TTC549 (cell line): ENCODE results near the gene PCDHGA3.
"Not testable (repeated sequence)": the region's sequence is repeated elsewhere in the genome, so short reads cannot be mapped to it uniquely, and the experiment has no call there.

ENCODE experiments used
- FAIRE-seq: peaks from 2 replicates; lab custom pipeline; 2012; peaks lifted over from hg19 to GRCh38; lab: Jason Lieb, UNC

Gene PCDHGA3

GRCh38 chr5:141349917-141350619 lies 6.4 kb downstream of the PCDHGA3 start, which contains the start of gene PCDHGB1:
Gene PCDHGB1, plus strand, starts transcription at chr5:141350099. Its CDS starts 162 bp downstream, at chr5:141350261.
- FAIRE-seq: no peak

DNA sequence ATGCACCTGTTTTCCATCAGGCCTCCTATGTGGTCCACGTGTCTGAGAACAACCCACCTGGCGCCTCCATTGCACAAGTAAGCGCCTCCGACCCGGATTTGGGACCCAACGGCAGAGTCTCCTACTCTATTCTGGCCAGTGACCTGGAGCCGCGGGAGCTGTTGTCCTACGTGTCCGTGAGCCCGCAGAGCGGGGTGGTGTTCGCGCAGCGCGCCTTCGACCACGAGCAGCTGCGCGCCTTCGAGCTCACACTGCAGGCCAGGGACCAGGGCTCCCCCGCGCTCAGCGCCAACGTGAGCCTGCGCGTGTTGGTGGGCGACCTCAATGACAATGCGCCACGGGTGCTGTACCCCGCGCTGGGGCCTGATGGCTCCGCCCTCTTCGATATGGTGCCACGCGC lies 8.0 kb downstream of the PCDHGA3 start:
- FAIRE-seq: no peak

DNA sequence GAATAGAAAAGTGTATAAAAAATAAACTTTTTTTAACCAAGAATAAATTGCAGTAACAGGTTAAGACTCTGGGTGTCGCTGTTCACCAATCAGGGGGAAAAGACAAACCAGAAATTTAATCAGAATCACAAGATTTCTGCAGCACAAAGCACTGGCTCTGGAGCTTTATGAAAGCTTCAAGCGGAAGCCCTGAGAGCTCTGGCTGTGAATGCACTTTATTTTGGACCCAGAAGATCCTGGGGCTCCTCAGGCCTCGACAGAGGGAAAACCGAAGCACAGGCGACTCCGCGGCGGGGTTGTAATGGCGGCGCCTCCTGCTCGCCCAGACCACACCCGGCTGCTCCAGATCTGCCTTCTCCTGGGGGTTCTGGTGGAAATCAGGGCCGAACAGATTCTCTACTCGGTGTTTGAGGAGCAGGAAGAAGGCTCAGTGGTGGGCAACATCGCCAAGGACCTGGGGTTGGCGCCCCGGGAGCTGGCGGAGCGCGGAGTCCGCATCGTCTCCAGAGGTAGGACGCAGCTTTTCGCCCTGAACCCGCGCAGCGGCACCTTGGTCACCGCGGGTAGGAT lies 11.4 kb downstream of the PCDHGA3 start, which contains the start of gene PCDHGA4:
PCDHGA4 (plus strand) TSS at position 122 of the 570 bp plus-strand sequence; CDS start at position 209, 87 bp downstream.
- FAIRE-seq: no peak

- no peak for FAIRE-seq
Measured at GRCh38 chr5:141355641-141356040, 12.0 kb downstream of the PCDHGA3 start.

GRCh38 chr5:141356133-141356532 lies 12.5 kb downstream of the PCDHGA3 start:
- no peak for FAIRE-seq

GRCh38 chr5:141356950-141357349 lies 13.3 kb downstream of the PCDHGA3 start:
- no peak for FAIRE-seq

DNA sequence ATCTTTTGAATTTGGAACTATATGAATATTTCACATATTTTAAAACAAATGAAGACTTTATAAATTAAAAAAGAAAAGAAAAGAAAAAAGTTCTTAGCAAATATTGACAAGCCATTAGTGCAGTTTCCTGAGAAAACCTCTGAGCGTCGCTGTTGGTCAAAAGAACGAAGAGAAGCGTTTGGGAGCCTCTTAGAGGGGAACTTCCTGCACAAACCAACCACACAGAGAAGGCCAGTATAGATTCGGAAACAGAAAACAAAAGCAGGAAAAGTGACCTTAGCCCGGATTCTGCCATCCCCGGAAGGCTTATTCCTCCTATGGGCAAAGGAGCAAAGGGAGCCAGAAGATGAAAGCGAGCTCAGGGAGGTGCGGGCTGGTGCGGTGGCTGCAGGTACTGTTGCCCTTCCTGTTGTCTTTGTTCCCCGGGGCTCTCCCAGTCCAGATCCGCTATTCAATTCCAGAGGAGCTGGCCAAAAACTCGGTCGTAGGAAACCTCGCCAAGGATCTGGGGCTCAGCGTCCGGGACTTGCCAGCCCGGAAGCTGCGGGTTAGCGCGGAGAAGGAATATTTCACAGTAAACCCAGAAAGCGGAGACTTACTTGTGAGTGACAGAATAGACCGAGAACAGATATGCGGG lies 16.3 kb downstream of the PCDHGA3 start, which contains the start of gene PCDHGB2:
PCDHGB2 (plus strand) TSS at position 205 of the 637 bp plus-strand sequence; CDS start at position 347, 142 bp downstream.
- peak; percentile 11 for FAIRE-seq

- FAIRE-seq: no peak
Measured at GRCh38 chr5:141360685-141361084, 17.1 kb downstream of the PCDHGA3 start.

- FAIRE-seq: no peak
Measured at GRCh38 chr5:141362719-141363118, 19.1 kb downstream of the PCDHGA3 start.

- FAIRE-seq: no peak
Measured at GRCh38 chr5:141363952-141364660, 20.5 kb downstream of the PCDHGA3 start, which contains the start of gene PCDHGA5. Gene PCDHGA5, plus strand, starts transcription at chr5:141364162. Its CDS starts 169 bp downstream, at chr5:141364331.

- FAIRE-seq: no peak
Measured at GRCh38 chr5:141366016-141366896, 22.6 kb downstream of the PCDHGA3 start.

GRCh38 chr5:141369994-141370848 lies 26.6 kb downstream of the PCDHGA3 start, which contains the start of gene PCDHGB3:
Gene PCDHGB3, plus strand, starts transcription at chr5:141370242. Its CDS starts 153 bp downstream, at chr5:141370395.
- no peak for FAIRE-seq

GRCh38 chr5:141371572-141372475 lies 28.2 kb downstream of the PCDHGA3 start:
- no peak for FAIRE-seq

DNA sequence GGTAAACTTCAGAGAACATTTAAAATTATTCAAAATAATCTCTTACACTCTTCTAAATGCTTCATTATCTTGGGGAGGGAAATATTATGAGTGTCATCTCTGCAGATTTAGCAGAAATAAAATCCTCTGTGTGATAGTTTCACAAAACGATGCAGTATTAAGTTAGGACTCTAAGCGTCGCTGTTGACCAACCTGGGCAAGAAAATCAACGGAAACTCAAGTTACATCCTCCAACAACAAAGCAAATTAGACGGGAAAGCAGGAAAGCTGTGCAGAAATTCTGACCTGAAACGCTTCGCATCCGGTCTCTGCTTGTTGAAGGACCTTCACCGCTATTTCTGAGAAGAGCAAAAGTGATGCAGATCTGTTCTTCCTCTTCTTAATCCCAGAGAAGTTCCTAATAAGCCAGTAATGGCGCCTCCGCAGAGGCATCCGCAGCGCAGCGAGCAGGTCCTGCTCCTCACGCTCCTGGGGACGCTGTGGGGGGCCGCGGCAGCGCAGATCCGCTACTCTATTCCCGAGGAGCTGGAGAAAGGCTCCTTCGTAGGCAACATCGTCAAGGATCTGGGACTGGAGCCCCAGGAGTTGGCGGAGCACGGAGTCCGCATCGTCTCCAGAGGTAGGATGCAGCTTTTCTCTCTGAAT lies 30.2 kb downstream of the PCDHGA3 start, which contains the start of gene PCDHGA6:
PCDHGA6 (plus strand) TSS at position 219 of the 645 bp plus-strand sequence; CDS start at position 412, 193 bp downstream.
- FAIRE-seq: no peak

GRCh38 chr5:141374627-141375026 lies 31.0 kb downstream of the PCDHGA3 start:
- no peak for FAIRE-seq

- not testable (repeated sequence) for FAIRE-seq
Measured at GRCh38 chr5:141375444-141376155, 32.0 kb downstream of the PCDHGA3 start.

DNA sequence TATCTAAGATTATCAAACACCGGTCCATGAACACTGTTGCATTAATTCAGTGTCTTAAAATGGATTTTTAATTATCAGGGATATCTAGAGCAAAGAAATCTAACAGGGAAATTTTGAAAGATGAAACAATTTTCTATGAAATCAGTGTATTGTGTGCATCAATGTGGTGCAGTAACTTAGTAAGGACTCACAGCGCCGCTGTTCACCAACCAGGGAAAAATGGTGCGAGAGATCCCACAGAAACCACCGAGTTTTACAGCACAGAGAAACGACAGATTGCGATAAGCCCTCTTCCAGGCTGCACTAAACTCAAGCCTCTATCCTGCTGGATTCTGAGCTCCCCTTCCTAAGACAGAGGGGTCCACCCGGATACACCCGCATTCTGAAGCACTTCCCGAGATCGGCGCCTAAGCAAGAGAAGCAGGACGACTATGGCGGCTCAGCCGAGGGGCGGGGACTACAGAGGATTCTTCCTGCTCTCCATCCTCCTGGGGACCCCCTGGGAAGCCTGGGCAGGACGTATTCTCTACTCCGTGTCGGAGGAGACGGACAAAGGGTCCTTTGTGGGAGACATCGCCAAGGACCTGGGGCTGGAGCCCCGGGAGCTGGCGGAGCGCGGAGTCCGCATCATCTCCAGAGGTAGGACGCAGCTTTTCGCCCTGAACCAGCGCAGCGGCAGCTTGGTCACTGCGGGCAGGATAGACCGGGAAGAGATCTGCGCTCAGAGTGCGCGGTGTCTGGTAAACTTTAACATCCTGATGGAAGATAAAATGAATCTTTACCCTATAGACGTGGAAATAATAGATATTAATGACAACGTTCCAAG lies 39.1 kb downstream of the PCDHGA3 start, which contains the start of gene PCDHGA7:
PCDHGA7 (plus strand) TSS at position 274 of the 826 bp plus-strand sequence; CDS start at position 432, 158 bp downstream.
- no peak for FAIRE-seq
